Thyroid gland (tissue), 4 donors: ENCODE data around the gene DGCR2.

Source experiments
- CTCF ChIP-seq, 6 experiments: fragments of 200-600 bp in 3 of 6; fragments of 450-650 bp in 3 of 6; sonication (generic) in 3 of 6; IDR thresholded peaks; one replicate each; pipeline ENCODE4 v1.5.1; 2016 to 2019; ENCODE audit warnings: antibody characterized with exemption in 6 of 6, mild to moderate bottlenecking in 2 of 6, inconsistent platforms in 1 of 6, moderate library complexity in 1 of 6
- POLR2A ChIP-seq, 2 donors: fragments of 450-650 bp; IDR thresholded peaks; one replicate each; pipeline ENCODE4 v1.6.1; 2017; ENCODE audit warnings: antibody characterized with exemption in 2 of 2, mild to moderate bottlenecking in 2 of 2, moderate library complexity in 1 of 2

- no peak for TF ChIP-seq CTCF (IDR thresholded peaks at IDR 0.05)
- TF ChIP-seq POLR2A (IDR thresholded peaks at IDR 0.05): no peak
Measured at GRCh38 chr22:19066531-19067271, 55.5 kb downstream of the DGCR2 start.
